IPS DF 6.9 (cell line): ENCODE results near the gene SLC22A23.

Source experiments
- DNase-seq: peaks from one replicate; pipeline ENCODE4 v3.0.0-alpha.2; 2013; ENCODE audit warnings: low read depth, low spot score
- H3K27ac ChIP-seq: one replicate; pipeline ENCODE4 v1.5.1; 2013; ENCODE audit warnings: low read length, control low read depth
- H3K27me3 ChIP-seq: 2 replicates; pipeline ENCODE4 v1.6.1; 2013; ENCODE audit warnings: mild to moderate bottlenecking, low read length; ENCODE audit not compliant: control insufficient read depth, insufficient read depth
- H3K36me3 ChIP-seq: 2 replicates; pipeline ENCODE4 v1.6.1; 2013; ENCODE audit warnings: low read length; ENCODE audit not compliant: control insufficient read depth, insufficient read depth
- H3K4me1 ChIP-seq: 2 replicates; pipeline ENCODE4 v1.6.1; 2013; ENCODE audit warnings: low read length; ENCODE audit not compliant: control insufficient read depth, insufficient read depth
- H3K4me3 ChIP-seq: 2 replicates; pipeline ENCODE4 v1.5.1; 2013; ENCODE audit warnings: mild to moderate bottlenecking, low read length
- H3K9me3 ChIP-seq: 2 replicates; pipeline ENCODE4 v1.6.1; 2013; ENCODE audit warnings: low read length, inconsistent platforms; ENCODE audit not compliant: control insufficient read depth, insufficient read depth
- WGBS: extraction: QIAGEN DNeasy Blood & Tissue Kit; methylation state at CpG from one replicate; pipeline ENCODE4 v1.1.7; 2013; ENCODE audit warnings: mixed read lengths, missing lambda C conversion rate; ENCODE audit not compliant: insufficient read length, insufficient coverage; 5-methylcytosine and 5-hydroxymethylcytosine counted together

SLC22A23 gene

GRCh38 chr6:3429211-3429610, 27.6 kb downstream of the SLC22A23 start:
- Histone ChIP-seq H3K4me1 (peaks cover 12% of the 10 kb centered on the region), H3K4me3 (no peak overlapping the region), H3K36me3 (no peaks in the 10 kb centered on the region), H3K9me3 (no peaks in the 10 kb centered on the region), H3K27me3 (no peaks in the 10 kb centered on the region), H3K27ac (no peak overlapping the region)
- DNase-seq = no peak
- no CpG with 5 or more reads among the region's 3 CpGs for WGBS

- no peaks in the 10 kb centered on the region for H3K27me3 ChIP-seq
- no CpG with 5 or more reads among the region's 3 CpGs for whole genome bisulfite sequencing
- DNase-seq = no peak
- H3K4me1 ChIP-seq = peaks cover 16% of the 10 kb centered on the region
- no peaks in the 10 kb centered on the region for H3K9me3 ChIP-seq
- no peaks in the 10 kb centered on the region for H3K36me3 ChIP-seq
- no peak overlapping the region for H3K27ac ChIP-seq
- H3K4me3 ChIP-seq = no peak overlapping the region
Observed at GRCh38 chr6:3428700-3429099, 28.1 kb downstream of the SLC22A23 start.

DNA sequence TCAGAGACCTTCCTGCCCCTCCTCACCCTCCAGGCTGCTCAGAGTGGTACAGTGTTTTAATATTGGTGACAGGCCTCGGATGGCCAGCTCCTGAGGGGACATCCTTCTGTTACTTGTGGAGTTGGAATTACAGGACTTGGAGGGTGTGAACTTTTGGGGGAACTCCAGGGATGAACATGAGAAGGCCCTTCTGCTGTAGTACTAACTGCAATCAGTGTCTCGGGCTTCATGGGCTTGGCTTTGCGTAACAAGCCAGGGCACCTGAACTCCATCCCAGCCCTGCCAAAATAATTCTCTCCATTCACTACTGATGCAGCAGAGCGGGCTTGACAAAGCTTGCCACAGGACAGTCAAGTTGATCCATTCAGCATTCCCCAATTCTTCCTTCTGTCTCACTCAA, 28.6 kb downstream of the SLC22A23 start:
- H3K9me3 ChIP-seq = no peaks in the 10 kb centered on the region
- DNase-seq = no peak
- peaks cover 16% of the 10 kb centered on the region for H3K4me1 ChIP-seq
- H3K27ac ChIP-seq = no peak overlapping the region
- no peak overlapping the region for H3K4me3 ChIP-seq
- no peaks in the 10 kb centered on the region for H3K27me3 ChIP-seq
- WGBS = no CpG with 5 or more reads among the region's 4 CpGs
- no peaks in the 10 kb centered on the region for H3K36me3 ChIP-seq

GRCh38 chr6:3427687-3428085, 29.2 kb downstream of the SLC22A23 start:
- Histone ChIP-seq H3K4me3 (no peak overlapping the region), H3K36me3 (no peaks in the 10 kb centered on the region), H3K27ac (no peak overlapping the region), H3K9me3 (no peaks in the 10 kb centered on the region), H3K27me3 (no peaks in the 10 kb centered on the region), H3K4me1 (peaks cover 14% of the 10 kb centered on the region)
- no peak for DNase-seq
- no CpG with 5 or more reads among the region's 10 CpGs for WGBS

DNA sequence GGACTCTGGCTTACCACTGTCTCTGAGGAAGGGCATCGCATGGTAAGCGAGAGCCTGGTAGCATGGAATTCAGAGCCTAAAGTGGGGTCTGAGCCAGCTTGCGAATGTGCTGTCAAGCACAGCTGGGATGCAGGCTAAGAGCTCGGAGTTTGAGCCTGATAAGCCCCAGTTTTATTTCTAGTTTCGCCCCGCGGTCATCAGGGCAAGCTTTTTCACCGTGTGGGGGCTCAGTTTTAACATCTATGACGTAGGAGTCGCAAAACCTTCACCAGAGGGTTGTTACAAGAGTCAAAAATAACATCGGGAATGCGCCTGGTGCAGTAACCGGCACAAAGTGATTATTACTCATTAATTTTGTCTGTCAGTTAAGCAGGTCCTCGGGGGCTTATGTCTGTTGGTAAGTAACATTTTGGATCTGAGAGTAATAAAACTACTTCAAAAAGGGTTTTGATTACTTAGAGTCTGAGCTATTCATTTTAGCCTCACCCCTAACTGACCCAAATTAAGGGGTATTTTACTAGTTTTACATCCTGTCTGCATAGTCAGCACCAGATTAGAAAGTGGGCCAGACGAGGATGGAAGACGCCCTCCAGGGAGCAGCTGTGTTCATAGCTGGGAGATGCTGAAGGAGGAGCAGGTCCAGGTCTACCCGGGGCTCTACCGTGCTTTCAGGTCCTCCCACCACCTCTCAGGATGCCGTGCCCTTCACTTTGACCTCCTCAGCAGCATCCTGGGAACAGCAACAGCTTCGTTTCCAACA, 29.7 kb downstream of the SLC22A23 start:
- DNase-seq = no peak
- Histone ChIP-seq H3K4me1 (peaks cover 14% of the 10 kb centered on the region), H3K36me3 (no peaks in the 10 kb centered on the region), H3K9me3 (no peaks in the 10 kb centered on the region), H3K27me3 (no peaks in the 10 kb centered on the region), H3K27ac (peak overlapping the region; percentile 78), H3K4me3 (no peak overlapping the region)
- WGBS = no CpG with 5 or more reads among the region's 20 CpGs

DNA sequence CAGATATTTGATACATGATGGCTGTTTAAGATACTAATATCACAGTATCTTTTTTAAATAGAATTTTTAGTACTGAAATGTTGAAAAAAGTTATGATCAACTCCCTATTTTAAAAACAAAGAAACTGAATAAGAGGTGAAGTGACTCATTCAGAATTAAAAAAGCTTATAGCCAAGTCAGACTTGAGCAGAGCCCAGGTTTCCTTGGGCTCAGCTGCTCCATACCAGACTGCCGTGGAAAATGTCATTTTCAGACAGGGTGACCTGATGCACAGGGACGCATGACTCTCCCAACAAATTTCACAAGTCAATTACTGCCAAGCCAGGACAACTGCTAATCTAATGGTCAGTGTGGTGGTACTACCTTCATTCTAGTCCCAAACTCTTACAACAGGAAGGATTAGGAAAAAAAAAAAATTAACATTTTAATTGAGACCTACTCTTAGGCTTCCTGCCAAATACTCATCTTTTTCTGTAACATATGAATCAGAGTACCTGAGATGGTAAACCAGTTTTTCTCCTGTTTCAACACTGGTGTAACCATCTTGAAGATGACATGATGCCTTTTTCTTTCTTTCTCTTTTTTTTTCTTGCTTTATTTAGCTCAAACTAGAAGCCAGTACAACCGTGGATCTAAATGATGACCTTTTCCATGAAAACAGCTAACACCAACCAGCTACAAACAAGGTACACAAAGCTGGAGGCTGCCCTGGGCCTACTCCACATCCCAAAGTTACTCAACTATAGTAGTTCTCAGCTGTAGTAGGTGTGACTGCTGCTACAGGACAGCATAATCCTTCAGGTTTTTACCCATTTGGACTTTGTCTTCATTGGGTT, 30.5 kb downstream of the SLC22A23 start:
- H3K4me1 ChIP-seq = peaks cover 11% of the 10 kb centered on the region
- H3K9me3 ChIP-seq = no peaks in the 10 kb centered on the region
- no peak for DNase-seq
- H3K27ac ChIP-seq = peak overlapping the region; percentile 78
- no peak overlapping the region for H3K4me3 ChIP-seq
- H3K27me3 ChIP-seq = no peaks in the 10 kb centered on the region
- H3K36me3 ChIP-seq = no peaks in the 10 kb centered on the region
- WGBS = no CpG with 5 or more reads among the region's 3 CpGs

GRCh38 chr6:3425574-3425973, 31.3 kb downstream of the SLC22A23 start:
- Histone ChIP-seq H3K27ac (no peak overlapping the region), H3K4me3 (no peak overlapping the region), H3K27me3 (no peaks in the 10 kb centered on the region), H3K9me3 (no peaks in the 10 kb centered on the region), H3K36me3 (no peaks in the 10 kb centered on the region), H3K4me1 (peaks cover 10% of the 10 kb centered on the region)
- DNase-seq = no peak
- WGBS = no CpG with 5 or more reads among the region's 2 CpGs

DNA sequence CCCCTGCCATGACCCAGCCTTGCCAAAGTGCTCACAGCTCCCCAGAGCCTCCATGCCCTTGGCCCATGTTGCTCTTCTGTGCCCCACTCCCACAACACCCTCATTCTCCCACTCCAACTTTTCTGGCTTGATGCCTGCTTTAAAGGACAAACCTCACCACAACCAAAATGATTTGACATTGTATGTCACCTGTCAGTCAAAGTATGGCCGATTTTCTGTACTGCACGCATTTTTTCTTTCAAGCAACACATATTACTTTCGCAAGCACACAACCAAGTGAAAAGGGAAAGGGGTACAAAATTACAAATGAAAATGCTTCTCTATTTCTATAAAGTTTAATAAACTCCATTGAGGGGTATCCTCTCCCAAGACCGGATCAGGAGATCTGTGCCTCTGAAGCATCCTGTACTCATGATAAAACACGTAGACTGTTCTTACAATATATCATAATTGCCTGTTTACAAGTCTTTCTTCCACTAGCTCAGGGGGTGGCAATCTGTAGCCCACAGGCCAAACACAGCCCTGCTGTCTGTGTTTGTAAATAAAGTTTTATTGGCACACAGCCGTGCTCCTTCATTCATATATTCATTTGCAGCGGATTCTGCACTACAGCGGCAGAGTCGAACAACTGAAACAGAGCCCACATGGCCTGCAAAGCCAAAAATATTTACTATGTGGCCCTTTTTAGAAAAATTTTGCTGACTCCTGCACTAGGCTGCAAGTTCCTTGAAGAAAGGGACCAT, 32.5 kb downstream of the SLC22A23 start:
- H3K27ac ChIP-seq = peak overlapping the region; percentile 88

GRCh38 chr6:3423439-3424184, 33.2 kb downstream of the SLC22A23 start:
- DNase-seq = no peak
- H3K4me1 ChIP-seq = peaks cover 10% of the 10 kb centered on the region
- peak overlapping the region; percentile 88 for H3K27ac ChIP-seq
- H3K36me3 ChIP-seq = no peaks in the 10 kb centered on the region
- no peaks in the 10 kb centered on the region for H3K27me3 ChIP-seq
- no peak overlapping the region for H3K4me3 ChIP-seq
- no CpG with 5 or more reads among the region's 6 CpGs for WGBS
- H3K9me3 ChIP-seq = no peaks in the 10 kb centered on the region

More for the DNA sequence above, 32.5 kb downstream of the SLC22A23 start:
- Histone ChIP-seq H3K4me3 (no peak overlapping the region), H3K4me1 (peaks cover 10% of the 10 kb centered on the region), H3K36me3 (no peaks in the 10 kb centered on the region), H3K27me3 (no peaks in the 10 kb centered on the region), H3K9me3 (no peaks in the 10 kb centered on the region)
- no CpG with 5 or more reads among the region's 9 CpGs for WGBS
- DNase-seq = no peak
